ENCODE results near the gene NSD2. TPM values are rescaled to one million over a fixed set of nuclear protein-coding genes. Genes with fewer than 3 reads are reported as not detected.

Gene NSD2
- total RNA-seq, 1 experiment from 2014 or later: 69.0 TPM

- Histone ChIP-seq H3K79me2 (ENCODE audit: low read length) (peaks cover 29% of the 10 kb centered on the region), H3K4me2 (ENCODE audit: low read length) (no peak overlapping the region), H4K20me1 (ENCODE audit: low read length) (0 out of 2 replicates have a peak, but pooled peaks cover 6% of the 10 kb centered on the region), H3K4me3 (ENCODE audit: low read length) (no peak overlapping the region), H3K9me2 (replicated peaks; ENCODE audit: low read length) (no peaks in the 10 kb centered on the region), H3F3A (ENCODE audit: low read length, unreplicated experiment) (no peaks in the 10 kb centered on the region), H3K27me3 (ENCODE audit: low read length) (no peaks in the 10 kb centered on the region), H3K4me1 (ENCODE audit: insufficient read depth, low read length) (0 out of 2 replicates have a peak, but pooled peaks cover 4% of the 10 kb centered on the region), H3K9me3 (ENCODE audit: low read length) (no peaks in the 10 kb centered on the region), H3K9ac (ENCODE audit: low read length) (no peak overlapping the region), H2AFZ (ENCODE audit: low read length) (no peak overlapping the region), H3K36me3 (ENCODE audit: low read depth, low read length) (peaks cover 7% of the 10 kb centered on the region; the same call in 1 of the 2 replicates), H3K27ac (ENCODE audit: low read length) (no peak overlapping the region)
- intact Hi-C loops (cut with micrococcal nuclease): no loop called here
- no TSS peak for BruUV-seq (replicated peaks)
- CTCF ChIA-PET: interaction anchor here (0.6 kb wide), 1 partner anchor 1127 kb away, joined by 3 read pairs; no protein-coding TSS in a partner anchor
- TF ChIP-seq EZH2 (IDR thresholded peaks at IDR 0.05; ENCODE audit: low read length, unreplicated experiment) (no peak), CTCF (conservative IDR thresholded peaks at IDR 0.05; ENCODE audit: low read depth, low read length) (no peak), EZH2phosphoT487 (IDR thresholded peaks at IDR 0.05; ENCODE audit: borderline replicate concordance, low read length) (no peak)
- ATAC-seq: no peak
- POLR2A ChIA-PET (ENCODE audit: unreplicated experiment): no interaction called here
- DNase-seq: no peak
Observed at GRCh38 chr4:1841201-1841886, 29.8 kb upstream of the NSD2 start.

- H3K4me1 ChIP-seq (ENCODE audit: insufficient read depth, low read length): 0 out of 2 replicates have a peak, but pooled peaks cover 4% of the 10 kb centered on the region
Observed at GRCh38 chr4:1841887-1842210, 29.3 kb upstream of the NSD2 start.

More at GRCh38 chr4:1841887-1842210, 29.3 kb upstream of the NSD2 start:
- H3K9me3 ChIP-seq (ENCODE audit: low read length): no peaks in the 10 kb centered on the region
- H3K36me3 ChIP-seq (ENCODE audit: low read depth, low read length): peaks cover 10% of the 10 kb centered on the region; the same call in 1 of the 2 replicates
- ATAC-seq (no peak), DNase-seq (no peak)
- H3K79me2 ChIP-seq (ENCODE audit: low read length): peaks cover 29% of the 10 kb centered on the region
- H3F3A ChIP-seq (ENCODE audit: low read length, unreplicated experiment): no peaks in the 10 kb centered on the region
- H3K9ac ChIP-seq (ENCODE audit: low read length): no peak overlapping the region
- H3K27ac ChIP-seq (ENCODE audit: low read length): no peak overlapping the region
- BruUV-seq (replicated peaks): no TSS peak
- H3K27me3 ChIP-seq (ENCODE audit: low read length): no peaks in the 10 kb centered on the region
- intact Hi-C loops (cut with micrococcal nuclease): no loop called here
- no peak overlapping the region for H2AFZ ChIP-seq (ENCODE audit: low read length)
- TF ChIP-seq CTCF (conservative IDR thresholded peaks at IDR 0.05; ENCODE audit: low read depth, low read length): no peak
- TF ChIP-seq EZH2phosphoT487 (IDR thresholded peaks at IDR 0.05; ENCODE audit: borderline replicate concordance, low read length): no peak
- no peak for TF ChIP-seq EZH2 (IDR thresholded peaks at IDR 0.05; ENCODE audit: low read length, unreplicated experiment)
- ChIA-PET POLR2A (ENCODE audit: unreplicated experiment) (no interaction called here), CTCF (interaction anchor here (0.6 kb wide), 1 partner anchor 1126 kb away, joined by 3 read pairs; no protein-coding TSS in a partner anchor)
- H3K4me2 ChIP-seq (ENCODE audit: low read length): no peak overlapping the region
- no peak overlapping the region for H3K4me3 ChIP-seq (ENCODE audit: low read length)
- H3K9me2 ChIP-seq (replicated peaks; ENCODE audit: low read length): no peaks in the 10 kb centered on the region
- H4K20me1 ChIP-seq (ENCODE audit: low read length): 0 out of 2 replicates have a peak, but pooled peaks cover 6% of the 10 kb centered on the region
